ENCODE data around the gene AUP1.

The AUP1 gene

DNA sequence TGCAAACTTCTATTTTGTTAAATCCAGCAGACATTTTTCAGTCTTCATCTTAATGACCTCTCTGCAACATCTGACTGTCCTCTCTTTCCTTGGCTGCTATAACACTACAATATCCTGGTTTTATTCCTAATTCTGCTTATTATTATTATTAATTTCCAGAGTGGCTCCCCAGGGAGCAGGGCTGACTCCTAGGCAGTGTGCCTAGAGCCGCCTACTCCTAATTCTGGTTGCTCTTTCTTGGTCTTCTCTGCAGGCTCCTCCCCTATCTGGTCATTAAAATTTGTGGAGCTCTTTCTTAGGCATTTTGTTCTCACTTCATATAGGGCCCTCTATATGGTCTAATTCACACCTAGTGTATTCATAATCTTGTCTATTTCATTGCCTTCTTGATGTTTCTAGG, 13.5 kb upstream of the AUP1 start:
- Histone ChIP-seq H3K9ac (no peak overlapping the region), H4K20me1 (ENCODE audit: insufficient read depth) (no peaks in the 10 kb centered on the region), H3K36me3 (ENCODE audit: insufficient read depth) (no peaks in the 10 kb centered on the region), H2AFZ (ENCODE audit: low read depth) (no peak overlapping the region), H3K4me2 (no peak overlapping the region), H3K79me2 (ENCODE audit: insufficient read depth, low read depth) (no peaks in the 10 kb centered on the region), H3K4me1 (ENCODE audit: low read depth, poor library complexity, severe bottlenecking) (no peaks in the 10 kb centered on the region), H3K27ac (no peak overlapping the region), H3K4me3 (IDR thresholded peaks at IDR 0.05; ENCODE audit: insufficient read depth, low read depth, low read length) (no peak overlapping the region), H3K27me3 (ENCODE audit: insufficient read depth, low read depth) (peaks cover 9% of the 10 kb centered on the region; the same call in 1 of the 2 replicates)
- TF ChIP-seq, protein P1, sequence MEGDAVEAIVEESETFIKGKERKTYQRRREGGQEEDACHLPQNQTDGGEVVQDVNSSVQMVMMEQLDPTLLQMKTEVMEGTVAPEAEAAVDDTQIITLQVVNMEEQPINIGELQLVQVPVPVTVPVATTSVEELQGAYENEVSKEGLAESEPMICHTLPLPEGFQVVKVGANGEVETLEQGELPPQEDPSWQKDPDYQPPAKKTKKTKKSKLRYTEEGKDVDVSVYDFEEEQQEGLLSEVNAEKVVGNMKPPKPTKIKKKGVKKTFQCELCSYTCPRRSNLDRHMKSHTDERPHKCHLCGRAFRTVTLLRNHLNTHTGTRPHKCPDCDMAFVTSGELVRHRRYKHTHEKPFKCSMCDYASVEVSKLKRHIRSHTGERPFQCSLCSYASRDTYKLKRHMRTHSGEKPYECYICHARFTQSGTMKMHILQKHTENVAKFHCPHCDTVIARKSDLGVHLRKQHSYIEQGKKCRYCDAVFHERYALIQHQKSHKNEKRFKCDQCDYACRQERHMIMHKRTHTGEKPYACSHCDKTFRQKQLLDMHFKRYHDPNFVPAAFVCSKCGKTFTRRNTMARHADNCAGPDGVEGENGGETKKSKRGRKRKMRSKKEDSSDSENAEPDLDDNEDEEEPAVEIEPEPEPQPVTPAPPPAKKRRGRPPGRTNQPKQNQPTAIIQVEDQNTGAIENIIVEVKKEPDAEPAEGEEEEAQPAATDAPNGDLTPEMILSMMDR (conservative IDR thresholded peaks at IDR 0.05; ENCODE audit: low read depth, low read length) = no peak

DNA sequence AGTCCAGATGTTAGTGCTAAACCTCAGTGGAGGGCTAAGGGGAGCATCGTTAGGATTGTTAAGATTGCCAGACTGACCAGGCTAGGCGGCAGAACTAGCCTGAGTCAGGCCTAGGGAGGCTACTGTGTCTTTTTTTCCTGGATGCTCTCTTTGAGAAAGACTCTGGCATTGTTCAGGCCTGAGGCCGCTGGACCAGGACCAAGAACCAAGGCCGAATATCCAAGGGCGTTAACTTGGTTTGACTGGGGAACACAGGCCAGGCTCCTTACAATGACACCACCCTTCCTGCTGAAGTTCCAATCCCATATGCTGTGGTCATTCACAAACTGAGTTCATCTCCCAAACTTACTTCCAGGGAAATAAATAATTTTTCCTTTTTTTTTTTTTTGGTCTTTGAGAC, 10.8 kb upstream of the AUP1 start:
- Histone ChIP-seq H3K36me3 (ENCODE audit: insufficient read depth) (no peaks in the 10 kb centered on the region), H3K4me1 (ENCODE audit: low read depth, poor library complexity, severe bottlenecking) (no peaks in the 10 kb centered on the region), H4K20me1 (ENCODE audit: insufficient read depth) (no peaks in the 10 kb centered on the region), H2AFZ (ENCODE audit: low read depth) (no peak overlapping the region), H3K4me3 (IDR thresholded peaks at IDR 0.05; ENCODE audit: insufficient read depth, low read depth, low read length) (no peak overlapping the region), H3K27ac (no peak overlapping the region), H3K27me3 (ENCODE audit: insufficient read depth, low read depth) (no peaks in the 10 kb centered on the region; the same call in 1 of the 2 replicates), H3K4me2 (no peak overlapping the region), H3K79me2 (ENCODE audit: insufficient read depth, low read depth) (no peaks in the 10 kb centered on the region), H3K9ac (no peak overlapping the region)
- TF ChIP-seq, protein P1 (conservative IDR thresholded peaks at IDR 0.05; ENCODE audit: low read depth, low read length) = no peak

DNA sequence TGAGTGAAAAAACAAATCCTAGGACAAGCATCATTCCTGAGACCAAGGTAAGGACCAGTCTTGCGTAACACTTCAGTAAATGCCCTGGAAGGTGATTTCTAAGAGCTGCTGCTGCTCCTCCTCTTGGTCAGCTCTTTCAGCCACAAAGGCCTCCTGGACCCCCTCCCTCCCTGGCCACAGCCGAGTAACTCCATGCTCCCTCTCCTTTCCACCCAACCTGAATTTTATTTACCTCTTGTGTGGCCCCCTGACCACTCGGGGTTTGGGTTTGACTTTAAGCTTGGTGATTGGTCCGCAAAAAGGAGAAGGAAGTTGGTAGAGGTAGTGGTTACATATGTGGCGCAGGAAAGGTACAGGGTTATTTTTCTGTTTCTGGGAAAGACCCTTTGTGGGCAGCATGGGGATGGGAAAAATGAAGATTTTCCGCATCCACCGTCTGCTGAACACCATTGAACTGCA, 9.4 kb upstream of the AUP1 start:
- Histone ChIP-seq H3K27me3 (ENCODE audit: insufficient read depth, low read depth) (no peaks in the 10 kb centered on the region; the same call in 1 of the 2 replicates), H3K36me3 (ENCODE audit: insufficient read depth) (no peaks in the 10 kb centered on the region), H3K4me1 (ENCODE audit: low read depth, poor library complexity, severe bottlenecking) (no peaks in the 10 kb centered on the region), H4K20me1 (ENCODE audit: insufficient read depth) (no peaks in the 10 kb centered on the region), H3K4me3 (IDR thresholded peaks at IDR 0.05; ENCODE audit: insufficient read depth, low read depth, low read length) (no peak overlapping the region), H3K27ac (no peak overlapping the region), H3K4me2 (no peak overlapping the region), H3K79me2 (ENCODE audit: insufficient read depth, low read depth) (no peaks in the 10 kb centered on the region), H2AFZ (ENCODE audit: low read depth) (no peak overlapping the region), H3K9ac (no peak overlapping the region)
- TF ChIP-seq, protein P1 (conservative IDR thresholded peaks at IDR 0.05; ENCODE audit: low read depth, low read length) = no peak

DNA sequence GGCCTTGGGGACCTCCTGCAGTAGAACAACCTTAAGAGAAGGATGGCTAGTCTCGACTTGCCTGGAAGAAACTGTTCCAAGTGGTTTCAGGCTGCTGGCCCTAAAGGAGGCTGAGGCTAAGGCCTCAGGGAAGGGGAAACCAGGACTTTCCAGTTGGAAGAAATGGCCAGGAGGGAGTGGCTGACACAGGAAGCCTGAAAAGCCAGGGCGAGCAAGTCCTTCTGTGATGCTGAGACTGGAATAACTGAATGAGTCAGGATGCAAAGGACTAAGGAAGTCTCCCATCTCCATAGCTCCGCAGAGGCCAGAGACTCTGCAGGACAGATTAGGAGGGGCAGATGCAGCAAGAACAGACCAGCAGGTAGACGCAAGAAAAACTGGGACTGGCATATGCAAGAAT, 7.6 kb upstream of the AUP1 start:
- Histone ChIP-seq H4K20me1 (ENCODE audit: insufficient read depth) (no peaks in the 10 kb centered on the region), H3K27me3 (ENCODE audit: insufficient read depth, low read depth) (no peaks in the 10 kb centered on the region; the same call in 1 of the 2 replicates), H3K4me2 (no peak overlapping the region), H2AFZ (ENCODE audit: low read depth) (no peak overlapping the region), H3K79me2 (ENCODE audit: insufficient read depth, low read depth) (no peaks in the 10 kb centered on the region), H3K27ac (no peak overlapping the region), H3K4me3 (IDR thresholded peaks at IDR 0.05; ENCODE audit: insufficient read depth, low read depth, low read length) (no peak overlapping the region), H3K4me1 (ENCODE audit: low read depth, poor library complexity, severe bottlenecking) (no peaks in the 10 kb centered on the region), H3K36me3 (ENCODE audit: insufficient read depth) (no peaks in the 10 kb centered on the region), H3K9ac (no peak overlapping the region)
- TF ChIP-seq, protein P1 (conservative IDR thresholded peaks at IDR 0.05; ENCODE audit: low read depth, low read length) = no peak
